Stimulated activated effector memory CD8-positive, alpha-beta T cell treated with anti-CD3 and anti-CD28 coated beads, Interleukin-12 subunit alpha, Interleukin-12 subunit beta, amount 100 ng/mL, for 72 hours (primary cell): ENCODE measurements around the gene NARS2.
"Not testable (repeated sequence)": the region's sequence is repeated elsewhere in the genome, so short reads cannot be mapped to it uniquely, and the experiment has no call there.

ENCODE experiments used
- ATAC-seq: fragments of 150-1000 bp; cut with Tn5 transposase; 2 replicates; pipeline ENCODE4 v1.10.0; 2021
- DNase-seq, 2 donors: peaks; one replicate each; pipeline ENCODE4 v3.0.0; 2021 to 2022; ENCODE audit warnings: low spot score in 2 of 2
- H3K27ac Mint-ChIP-seq: one replicate; pipeline ENCODE4 v1.8.0; 2022; ENCODE audit warnings: mild to moderate bottlenecking, mixed read lengths
- H3K36me3 Mint-ChIP-seq: one replicate; pipeline ENCODE4 v1.8.0; 2022; ENCODE audit warnings: mild to moderate bottlenecking, mixed read lengths
- H3K4me1 Mint-ChIP-seq: one replicate; pipeline ENCODE4 v1.8.0; 2022; ENCODE audit warnings: mixed read lengths
- H3K4me3 Mint-ChIP-seq: one replicate; pipeline ENCODE4 v1.8.0; 2022; ENCODE audit warnings: mild to moderate bottlenecking, mixed read lengths
- H3K9me3 Mint-ChIP-seq: one replicate; pipeline ENCODE4 v1.8.0; 2022; ENCODE audit warnings: mixed read lengths

NARS2 gene

DNA sequence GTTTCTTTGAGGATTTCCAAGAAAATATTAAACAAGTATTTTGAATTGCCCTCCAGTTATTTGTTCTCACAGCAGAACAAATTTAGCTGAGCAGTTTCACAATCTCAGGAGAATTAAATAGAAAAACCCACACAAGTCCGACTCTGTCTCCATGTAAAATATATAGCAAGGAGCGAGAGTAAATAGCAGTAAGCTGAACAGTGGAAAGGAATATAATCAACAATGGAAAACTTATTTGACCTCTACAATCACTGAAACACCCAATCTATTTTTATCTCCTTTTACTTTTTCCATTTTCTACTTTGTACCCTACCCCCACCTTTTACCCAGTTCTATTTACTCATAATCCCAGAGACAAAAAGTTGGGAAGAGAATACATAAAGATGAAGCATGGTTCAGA, 34.4 kb downstream of the NARS2 start:
- Mint-ChIP-seq H3K4me1 (peaks cover 6% of the 10 kb centered on the region), H3K4me3 (no peak overlapping the region), H3K36me3 (peaks cover 10% of the 10 kb centered on the region), H3K9me3 (no peaks in the 10 kb centered on the region), H3K27ac (no peak overlapping the region)
- no peak for DNase-seq
- no peak for ATAC-seq

DNA sequence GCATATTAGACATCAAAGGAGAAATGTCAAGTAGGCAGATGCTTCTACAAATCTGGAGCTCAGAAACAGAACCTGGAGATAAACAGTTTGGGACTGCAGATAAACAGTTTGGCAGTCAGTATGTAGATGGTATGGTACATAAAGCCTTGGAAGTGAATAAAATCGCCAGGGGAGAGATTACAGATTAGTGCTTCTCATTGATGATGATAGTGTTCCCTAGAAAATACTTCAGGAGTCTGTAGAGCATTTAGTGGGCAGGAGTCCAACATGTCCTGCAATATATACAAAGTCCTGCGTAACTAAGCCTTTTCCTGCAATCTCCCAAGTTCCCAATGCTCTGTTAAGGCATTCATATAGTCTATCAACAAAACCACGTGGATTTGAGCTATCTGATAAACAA, 35.2 kb downstream of the NARS2 start:
- Mint-ChIP-seq H3K4me3 (no peak overlapping the region), H3K36me3 (peaks cover 10% of the 10 kb centered on the region), H3K27ac (no peak overlapping the region), H3K4me1 (peaks cover 6% of the 10 kb centered on the region), H3K9me3 (no peaks in the 10 kb centered on the region)
- ATAC-seq (no peak), DNase-seq (no peak)

DNA sequence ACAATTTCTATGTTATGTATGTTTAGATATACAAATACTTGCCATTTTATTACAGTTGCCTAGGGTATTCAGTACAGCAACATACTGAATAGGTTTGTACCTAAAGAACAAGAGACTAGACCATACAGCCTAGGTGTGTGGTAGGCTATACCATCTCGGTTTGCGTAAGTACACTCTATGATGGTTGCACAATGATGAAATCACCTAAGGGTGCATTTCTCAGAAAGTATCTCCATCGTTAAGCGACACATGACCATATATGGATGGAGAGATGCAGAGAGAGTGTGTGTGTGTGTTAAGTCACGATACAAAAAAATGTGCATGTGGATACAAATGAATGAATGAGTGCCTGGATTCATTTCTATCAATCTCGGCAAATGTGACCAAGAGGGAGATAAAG, 37.7 kb downstream of the NARS2 start:
- H3K36me3 Mint-ChIP-seq = peaks cover 7% of the 10 kb centered on the region
- H3K9me3 Mint-ChIP-seq = no peaks in the 10 kb centered on the region
- H3K4me1 Mint-ChIP-seq = peaks cover 2% of the 10 kb centered on the region
- no peak overlapping the region for H3K4me3 Mint-ChIP-seq
- DNase-seq (no peak), ATAC-seq (no peak)
- no peak overlapping the region for H3K27ac Mint-ChIP-seq

DNA sequence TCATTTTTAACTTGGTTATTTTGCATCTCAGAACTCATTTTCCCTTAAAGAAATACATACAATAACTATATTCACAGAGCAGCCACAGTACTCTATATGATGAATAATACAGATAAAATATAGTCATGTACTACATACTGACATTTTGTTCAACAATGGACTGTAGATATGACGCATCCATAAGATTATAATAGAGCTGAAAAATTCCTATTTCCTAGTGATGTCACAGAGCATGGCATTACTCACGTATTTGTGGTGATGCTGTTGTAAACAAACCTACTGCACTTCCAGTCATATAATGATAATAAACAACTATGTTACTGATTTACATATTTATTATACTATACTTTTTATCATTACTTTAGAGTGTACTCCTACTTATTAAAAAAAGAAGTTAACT, 38.7 kb downstream of the NARS2 start:
- H3K4me1 Mint-ChIP-seq = no peaks in the 10 kb centered on the region
- H3K36me3 Mint-ChIP-seq = peaks cover 5% of the 10 kb centered on the region
- H3K4me3 Mint-ChIP-seq = no peak overlapping the region
- H3K27ac Mint-ChIP-seq = no peak overlapping the region
- H3K9me3 Mint-ChIP-seq = no peaks in the 10 kb centered on the region
- no peak for DNase-seq
- no peak for ATAC-seq

DNA sequence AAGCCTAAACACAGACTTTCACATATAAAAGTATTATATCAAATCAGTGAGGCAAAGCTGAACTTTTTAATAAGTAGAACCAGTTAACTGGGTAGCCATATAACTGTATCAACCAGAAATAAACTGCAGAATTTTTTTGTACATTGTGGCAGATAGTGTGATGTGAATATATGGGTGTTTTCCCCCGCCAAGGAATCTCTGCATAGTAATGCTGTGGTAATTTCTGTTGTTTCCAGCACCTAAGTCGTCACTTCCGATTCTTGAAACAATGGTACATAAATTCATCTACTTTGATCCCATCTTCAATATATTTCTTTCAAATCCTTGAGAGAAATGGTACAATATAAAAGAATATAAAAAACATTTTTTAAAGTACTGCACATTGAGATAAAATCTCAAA, 39.6 kb downstream of the NARS2 start:
- no peaks in the 10 kb centered on the region for H3K4me1 Mint-ChIP-seq
- no peak overlapping the region for H3K27ac Mint-ChIP-seq
- ATAC-seq (no peak), DNase-seq (no peak)
- peaks cover 5% of the 10 kb centered on the region for H3K36me3 Mint-ChIP-seq
- H3K9me3 Mint-ChIP-seq = no peaks in the 10 kb centered on the region
- H3K4me3 Mint-ChIP-seq = no peak overlapping the region

DNA sequence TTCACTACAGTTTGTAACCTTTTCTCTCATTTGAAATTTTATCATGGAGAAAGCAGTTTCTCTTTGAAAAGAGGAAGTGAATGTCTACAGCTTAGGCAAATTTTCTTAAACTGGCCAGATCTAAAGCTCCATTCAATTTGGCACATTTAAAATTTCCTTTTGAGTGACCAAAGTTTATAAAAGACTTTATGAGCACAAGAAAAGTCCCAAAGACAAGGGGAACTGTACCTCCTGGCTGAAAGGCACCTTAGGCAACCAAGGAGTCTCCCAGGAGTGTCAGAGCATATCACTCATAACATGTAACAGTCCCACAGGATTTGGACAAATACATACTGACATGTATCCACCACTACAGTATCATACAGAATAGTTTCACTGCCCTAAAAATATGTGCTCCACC, 41.3 kb downstream of the NARS2 start:
- H3K36me3 Mint-ChIP-seq = peaks cover 5% of the 10 kb centered on the region
- ATAC-seq (no peak), DNase-seq (no peak)
- H3K27ac Mint-ChIP-seq = no peak overlapping the region
- no peaks in the 10 kb centered on the region for H3K9me3 Mint-ChIP-seq
- no peak overlapping the region for H3K4me3 Mint-ChIP-seq
- no peaks in the 10 kb centered on the region for H3K4me1 Mint-ChIP-seq

DNA sequence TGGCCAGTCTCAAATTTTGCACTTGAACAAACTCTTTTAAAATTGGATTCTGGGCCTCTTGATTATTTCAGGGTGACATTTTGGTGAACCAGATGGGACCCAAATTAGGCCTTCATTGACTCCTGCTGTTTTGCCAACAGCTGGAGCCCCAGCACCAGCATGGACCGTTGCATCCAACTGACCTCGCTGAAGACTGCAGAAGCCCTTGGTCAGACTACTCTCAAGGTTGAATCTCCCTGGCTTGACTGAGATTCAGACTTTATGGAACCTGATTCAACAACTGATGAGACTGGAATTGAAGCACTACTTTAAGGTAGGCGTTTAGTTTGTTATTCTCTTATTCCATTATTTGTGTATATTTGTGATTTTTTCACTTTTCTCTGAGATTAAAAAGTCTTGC, 41.7 kb downstream of the NARS2 start:
- no peak overlapping the region for H3K27ac Mint-ChIP-seq
- H3K4me3 Mint-ChIP-seq = no peak overlapping the region
- ATAC-seq (no peak), DNase-seq (no peak)
- H3K4me1 Mint-ChIP-seq = no peaks in the 10 kb centered on the region
- peaks cover 5% of the 10 kb centered on the region for H3K36me3 Mint-ChIP-seq
- no peaks in the 10 kb centered on the region for H3K9me3 Mint-ChIP-seq

DNA sequence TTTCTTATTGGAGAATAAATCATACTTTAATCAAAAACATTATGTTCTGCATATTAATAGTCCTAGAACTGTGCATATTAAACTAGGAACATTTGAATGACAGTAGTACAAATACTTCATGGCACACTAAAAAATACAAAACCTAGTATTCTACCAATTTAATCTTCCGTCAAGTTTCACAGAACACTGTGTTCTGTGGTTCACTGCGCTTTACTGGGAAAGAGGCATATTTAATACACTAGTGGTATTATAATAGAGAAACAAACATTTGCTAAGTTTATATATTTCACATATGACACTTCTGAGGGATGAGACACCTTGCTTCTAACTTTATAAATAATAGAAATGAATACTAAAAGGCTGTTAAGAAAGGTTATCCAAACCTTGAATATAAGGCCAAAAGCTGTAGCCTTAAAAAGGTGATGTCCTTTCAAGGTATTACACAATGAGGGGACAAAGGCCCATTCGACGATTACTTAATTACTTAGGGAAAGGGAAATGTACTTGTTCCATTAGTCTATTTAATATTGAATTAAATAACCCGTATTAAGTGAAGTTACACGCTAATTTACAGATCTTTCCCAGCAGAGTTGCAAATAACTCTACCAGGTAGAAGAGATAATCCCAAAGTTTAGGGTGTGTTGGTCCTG, 48.0 kb downstream of the NARS2 start:
- no peak overlapping the region for H3K4me3 Mint-ChIP-seq
- no peaks in the 10 kb centered on the region for H3K9me3 Mint-ChIP-seq
- ATAC-seq (no peak), DNase-seq (no peak)
- no peak overlapping the region for H3K27ac Mint-ChIP-seq
- peaks cover 8% of the 10 kb centered on the region for H3K36me3 Mint-ChIP-seq
- no peaks in the 10 kb centered on the region for H3K4me1 Mint-ChIP-seq

DNA sequence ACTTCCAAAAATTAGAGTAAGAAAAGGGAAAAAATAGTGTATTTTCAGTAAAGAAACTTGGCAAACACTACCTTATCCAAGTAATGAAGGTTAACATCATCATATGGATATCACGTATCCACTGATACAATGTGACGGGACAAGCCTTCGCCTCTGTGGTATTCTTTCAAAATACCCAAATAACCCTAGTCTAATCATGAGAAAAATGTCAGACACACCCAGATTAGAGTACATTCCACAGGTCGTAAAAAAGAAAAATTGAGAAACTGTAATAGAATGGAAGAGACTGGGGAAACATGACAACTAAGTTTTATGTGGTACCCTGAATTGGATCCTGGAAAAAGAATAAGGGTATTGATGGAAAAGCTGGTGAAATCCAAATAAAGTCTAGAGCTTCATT, 48.9 kb downstream of the NARS2 start:
- DNase-seq = no peak
- Mint-ChIP-seq H3K36me3 (peaks cover 8% of the 10 kb centered on the region), H3K4me1 (no peaks in the 10 kb centered on the region), H3K4me3 (no peak overlapping the region), H3K9me3 (no peaks in the 10 kb centered on the region), H3K27ac (no peak overlapping the region)
- ATAC-seq = no peak

DNA sequence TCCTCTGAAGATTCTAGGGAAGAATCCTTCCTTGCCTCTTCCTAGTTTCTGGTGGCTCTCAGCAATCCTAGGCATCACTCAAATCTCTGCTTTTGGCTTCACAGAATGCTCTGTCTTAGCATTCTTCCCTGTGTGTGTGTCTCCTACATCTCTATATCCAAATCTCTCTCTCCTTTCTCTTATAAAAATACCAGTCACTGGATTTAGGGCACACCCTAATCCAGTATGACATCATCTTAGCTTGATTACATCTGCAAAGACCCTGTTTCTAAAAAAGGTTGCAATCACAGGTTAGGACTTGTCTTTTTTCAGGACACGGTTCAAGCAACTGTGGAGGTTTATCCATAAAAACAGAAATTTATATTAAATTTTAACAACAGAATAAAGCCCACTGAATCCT, 54.4 kb downstream of the NARS2 start:
- no peak overlapping the region for H3K27ac Mint-ChIP-seq
- H3K36me3 Mint-ChIP-seq = no peaks in the 10 kb centered on the region
- no peak overlapping the region for H3K4me3 Mint-ChIP-seq
- no peaks in the 10 kb centered on the region for H3K9me3 Mint-ChIP-seq
- no peak for ATAC-seq
- DNase-seq = no peak
- H3K4me1 Mint-ChIP-seq = no peaks in the 10 kb centered on the region

DNA sequence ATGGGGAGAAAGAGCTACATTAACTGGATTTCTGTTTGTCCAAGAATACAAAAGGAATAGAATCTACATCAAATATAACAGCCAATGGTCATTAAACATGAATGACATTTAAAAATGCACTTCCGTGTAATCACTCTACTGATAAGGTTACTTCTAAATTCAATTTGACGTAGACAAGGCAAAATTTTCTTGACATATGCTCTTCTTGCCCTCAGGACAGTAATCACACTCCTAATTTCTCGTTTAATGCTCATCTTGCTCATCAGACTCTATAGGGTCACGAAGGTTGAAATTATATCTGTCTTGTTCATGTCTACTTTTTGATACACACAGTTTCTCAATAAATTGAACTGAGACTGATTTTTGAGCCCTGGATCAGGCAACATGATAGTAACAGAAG, 58.4 kb downstream of the NARS2 start:
- Mint-ChIP-seq H3K4me1 (no peaks in the 10 kb centered on the region), H3K4me3 (no peak overlapping the region), H3K27ac (no peak overlapping the region), H3K36me3 (no peaks in the 10 kb centered on the region), H3K9me3 (no peaks in the 10 kb centered on the region)
- ATAC-seq = no peak
- DNase-seq = no peak

DNA sequence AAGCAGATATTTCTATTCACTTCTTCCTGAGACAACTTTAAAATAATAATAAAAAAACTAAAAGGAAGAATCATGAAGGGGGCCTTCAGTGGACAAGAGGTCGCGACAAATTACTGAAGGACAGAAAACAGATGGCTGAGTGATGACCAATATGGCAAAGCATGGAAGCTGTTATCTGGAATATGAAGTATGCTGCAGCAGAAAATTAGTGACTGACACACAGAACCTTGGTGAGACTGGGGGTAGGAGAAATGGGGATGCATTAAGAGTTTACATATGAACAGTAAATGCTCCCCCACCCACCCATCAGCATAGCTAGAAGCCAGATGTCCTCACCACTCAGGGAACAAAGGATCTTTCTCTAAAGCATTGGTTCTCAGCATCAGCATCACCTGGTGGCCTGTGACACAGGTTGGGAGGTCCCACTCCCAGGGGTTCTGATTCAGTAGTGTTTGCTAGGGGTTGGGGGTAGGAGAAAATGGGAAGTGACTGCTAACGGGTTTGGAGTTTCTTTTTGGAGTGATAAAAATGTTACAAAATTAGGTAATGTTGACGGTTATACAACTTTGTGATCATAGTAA, 59.7 kb downstream of the NARS2 start:
- no peak overlapping the region for H3K27ac Mint-ChIP-seq
- no peaks in the 10 kb centered on the region for H3K36me3 Mint-ChIP-seq
- DNase-seq (no peak), ATAC-seq (no peak)
- H3K4me3 Mint-ChIP-seq = no peak overlapping the region
- no peaks in the 10 kb centered on the region for H3K4me1 Mint-ChIP-seq
- peaks cover 4% of the 10 kb centered on the region for H3K9me3 Mint-ChIP-seq

DNA sequence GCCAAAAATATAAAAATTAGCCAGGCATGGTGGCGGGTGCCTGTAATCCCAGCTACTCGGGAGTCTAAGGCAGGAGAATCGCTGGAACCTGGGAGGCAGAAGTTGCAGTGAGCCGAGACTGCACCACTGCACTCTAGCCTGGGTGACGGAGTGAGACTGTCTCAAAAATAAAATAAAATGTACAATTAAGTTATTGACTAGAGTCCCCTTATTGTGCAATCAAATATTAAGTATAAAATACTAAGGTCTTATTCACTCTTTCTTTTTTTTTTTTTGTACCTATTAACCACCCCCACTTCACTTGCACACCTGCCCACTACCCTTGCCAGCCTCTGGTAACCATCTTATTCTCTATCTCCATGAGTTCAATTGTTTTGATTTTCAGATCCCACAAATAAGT, 61.6 kb downstream of the NARS2 start:
- ATAC-seq, H3K9me3 Mint-ChIP-seq, DNase-seq, H3K27ac Mint-ChIP-seq, H3K4me1 Mint-ChIP-seq, H3K4me3 Mint-ChIP-seq, H3K36me3 Mint-ChIP-seq: not testable (repeated sequence)

DNA sequence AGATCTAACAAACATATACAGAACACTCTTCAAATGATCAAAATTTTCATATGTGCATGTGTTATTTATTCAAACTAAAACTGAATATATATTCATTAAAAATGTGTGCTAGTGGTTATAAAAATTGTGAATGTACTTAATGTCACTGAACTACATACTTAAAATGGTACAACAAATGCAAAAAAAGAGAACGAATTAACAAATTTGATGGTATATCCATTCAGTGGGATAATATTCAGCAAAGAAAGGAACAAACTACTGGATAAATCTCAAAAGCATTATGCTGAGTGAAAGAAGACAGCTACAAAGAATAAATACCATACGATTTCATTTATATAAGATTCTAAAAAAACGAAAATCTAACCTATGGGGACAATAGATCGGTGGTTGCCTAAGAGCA, 64.1 kb downstream of the NARS2 start:
- Mint-ChIP-seq H3K4me3 (no peak overlapping the region), H3K27ac (no peak overlapping the region), H3K36me3 (peaks cover 8% of the 10 kb centered on the region), H3K4me1 (peaks cover 7% of the 10 kb centered on the region), H3K9me3 (peaks cover 11% of the 10 kb centered on the region)
- DNase-seq (no peak), ATAC-seq (no peak)

DNA sequence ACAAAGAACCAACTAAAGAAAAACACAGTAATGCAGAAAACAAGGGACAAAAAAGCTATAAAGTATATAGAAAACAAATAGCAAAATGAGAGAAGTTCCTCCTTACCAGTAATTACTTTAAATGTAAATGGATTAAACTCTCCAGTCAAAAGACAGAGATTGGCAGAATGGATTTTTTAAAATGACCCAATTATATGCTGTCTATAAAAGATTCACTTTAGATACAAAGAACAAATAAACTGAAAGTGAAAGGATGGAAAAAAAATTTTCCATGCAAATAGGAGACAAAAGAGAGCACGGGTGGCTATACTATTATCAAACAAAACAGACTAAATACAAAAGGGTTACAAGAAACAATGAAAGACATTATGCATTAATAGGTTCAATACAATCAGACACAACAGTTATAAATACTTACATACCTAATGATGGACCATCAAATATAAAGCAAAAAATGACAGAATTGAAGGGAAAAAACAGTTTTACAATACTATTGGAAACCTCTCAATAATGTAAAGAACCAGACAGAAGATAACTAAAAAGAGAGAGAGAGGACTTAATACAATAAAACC, 64.6 kb downstream of the NARS2 start:
- no peak overlapping the region for H3K27ac Mint-ChIP-seq
- ATAC-seq (no peak), DNase-seq (no peak)
- H3K4me3 Mint-ChIP-seq = no peak overlapping the region
- peaks cover 11% of the 10 kb centered on the region for H3K9me3 Mint-ChIP-seq
- H3K36me3 Mint-ChIP-seq = peaks cover 8% of the 10 kb centered on the region
- peaks cover 7% of the 10 kb centered on the region for H3K4me1 Mint-ChIP-seq

DNA sequence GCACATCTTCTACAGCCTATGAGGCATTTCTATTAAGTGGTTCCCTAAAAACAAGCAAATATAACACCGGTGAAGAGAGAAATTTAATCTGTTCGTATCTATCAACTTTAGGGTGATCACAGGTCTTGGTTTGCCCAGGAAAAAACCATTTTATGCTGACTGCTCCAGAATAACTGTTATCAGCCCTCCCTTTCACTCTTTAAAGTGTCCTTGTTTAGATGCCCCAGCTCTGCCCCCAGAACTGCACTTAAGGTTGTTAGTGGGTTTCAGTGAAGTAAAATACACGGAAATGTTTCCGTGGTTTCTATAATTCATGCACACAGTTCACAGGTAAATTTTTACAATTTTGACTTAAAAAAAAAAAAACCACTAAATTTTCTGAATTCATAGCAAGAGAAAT, 70.0 kb downstream of the NARS2 start:
- Mint-ChIP-seq H3K9me3 (peaks cover 5% of the 10 kb centered on the region), H3K4me1 (peaks cover 7% of the 10 kb centered on the region), H3K4me3 (no peak overlapping the region), H3K36me3 (peaks cover 8% of the 10 kb centered on the region), H3K27ac (no peak overlapping the region)
- ATAC-seq = no peak
- no peak for DNase-seq
